DMS79 treated with DMSO at 0.1 percent for 48 hours (cell line): Measurements from ENCODE around the gene CD276.
A peak's percentile ranks its signal among the peaks of the same experiment; 100 is the strongest.

Source experiments
- DNase-seq: peaks from one replicate; lab custom pipeline; 2025; lab: John Stamatoyannopoulos, UW

The CD276 gene

GRCh38 chr15:73747847-73748590, 63.8 kb downstream of the CD276 start:
- DNase-seq = no peak

DNA sequence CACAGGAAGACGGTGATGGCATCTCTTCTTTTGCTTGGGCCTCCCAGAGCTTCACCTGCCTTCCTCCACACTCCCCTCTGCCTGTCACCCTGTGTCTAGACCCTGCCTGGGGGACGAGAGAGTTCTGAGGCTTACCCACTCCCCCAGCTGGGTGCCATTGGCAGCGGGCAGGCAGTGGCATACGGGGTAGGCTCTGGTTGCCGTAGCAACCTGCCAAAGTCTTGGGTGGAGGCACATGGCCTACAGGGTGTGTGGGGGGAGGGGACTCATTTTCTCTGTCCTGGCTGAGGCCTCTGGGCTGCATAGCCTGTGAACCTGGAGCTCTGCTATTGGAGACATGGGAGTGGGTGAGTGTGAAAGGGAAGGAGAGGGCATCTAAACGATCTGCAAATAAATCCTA, 64.5 kb downstream of the CD276 start:
- no peak for DNase-seq

DNA sequence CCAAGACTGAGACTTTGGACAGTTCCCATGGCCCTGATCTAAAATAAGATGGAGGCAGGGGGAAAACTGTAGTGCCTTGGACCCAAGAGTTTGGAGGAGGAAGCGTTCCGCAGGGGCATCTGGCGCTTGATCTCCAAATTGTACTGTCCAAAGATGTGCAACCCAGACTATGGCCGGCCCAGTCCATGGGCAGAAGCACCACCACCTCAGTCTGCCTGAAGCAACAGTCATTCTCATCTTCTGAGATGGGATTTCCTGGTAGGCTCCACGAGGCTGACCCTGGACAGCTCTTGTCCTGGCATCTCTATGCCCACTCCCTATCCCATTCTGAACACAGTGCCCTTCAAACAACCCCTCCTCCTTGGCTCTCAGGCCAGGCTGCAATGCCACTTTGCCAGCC, 65.3 kb downstream of the CD276 start:
- DNase-seq = no peak

DNA sequence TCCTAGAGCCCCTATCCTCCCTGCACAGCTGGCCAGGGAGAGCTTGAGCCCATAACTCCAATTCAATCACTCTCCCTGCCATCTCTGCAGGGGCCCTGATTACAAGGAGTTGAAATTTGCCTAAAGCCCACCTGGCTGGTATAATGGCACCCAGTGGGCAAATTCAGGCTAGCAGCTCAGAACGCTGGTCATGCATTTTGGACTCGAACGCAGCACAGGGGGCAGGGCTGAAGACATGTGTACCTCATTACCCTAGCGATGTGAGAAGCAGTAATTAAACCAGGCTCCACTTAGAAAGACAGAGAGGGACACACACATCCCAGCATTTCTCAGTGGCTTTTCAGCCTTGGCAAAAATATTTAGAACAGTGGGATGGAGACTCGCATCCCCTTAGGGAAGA, 65.8 kb downstream of the CD276 start:
- no peak for DNase-seq

- DNase-seq = no peak
These were observed 66.3 kb downstream of the CD276 start for GRCh38 chr15:73750438-73750837.

DNA sequence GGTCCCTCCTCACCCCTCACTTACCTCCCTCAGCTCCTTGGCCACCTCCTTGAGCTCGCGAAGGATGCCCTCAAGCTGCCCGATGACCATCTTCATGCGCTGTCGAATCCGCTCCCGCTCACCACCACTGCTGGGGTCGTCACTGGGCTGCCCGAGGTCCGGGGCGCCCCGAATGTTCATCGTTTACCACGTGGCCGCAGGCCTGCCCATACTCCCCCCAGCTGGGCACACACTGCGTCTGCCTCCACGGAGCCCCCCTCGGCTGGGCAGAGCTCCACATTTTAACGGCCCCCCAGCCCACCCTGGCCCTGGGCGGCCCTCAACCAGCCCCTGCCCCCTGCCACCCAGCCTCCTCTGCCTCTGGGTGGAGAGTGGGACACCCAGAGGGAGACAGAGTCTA, 66.8 kb downstream of the CD276 start:
- no peak for DNase-seq

GRCh38 chr15:73751511-73751898, 67.3 kb downstream of the CD276 start:
- DNase-seq = no peak

DNA sequence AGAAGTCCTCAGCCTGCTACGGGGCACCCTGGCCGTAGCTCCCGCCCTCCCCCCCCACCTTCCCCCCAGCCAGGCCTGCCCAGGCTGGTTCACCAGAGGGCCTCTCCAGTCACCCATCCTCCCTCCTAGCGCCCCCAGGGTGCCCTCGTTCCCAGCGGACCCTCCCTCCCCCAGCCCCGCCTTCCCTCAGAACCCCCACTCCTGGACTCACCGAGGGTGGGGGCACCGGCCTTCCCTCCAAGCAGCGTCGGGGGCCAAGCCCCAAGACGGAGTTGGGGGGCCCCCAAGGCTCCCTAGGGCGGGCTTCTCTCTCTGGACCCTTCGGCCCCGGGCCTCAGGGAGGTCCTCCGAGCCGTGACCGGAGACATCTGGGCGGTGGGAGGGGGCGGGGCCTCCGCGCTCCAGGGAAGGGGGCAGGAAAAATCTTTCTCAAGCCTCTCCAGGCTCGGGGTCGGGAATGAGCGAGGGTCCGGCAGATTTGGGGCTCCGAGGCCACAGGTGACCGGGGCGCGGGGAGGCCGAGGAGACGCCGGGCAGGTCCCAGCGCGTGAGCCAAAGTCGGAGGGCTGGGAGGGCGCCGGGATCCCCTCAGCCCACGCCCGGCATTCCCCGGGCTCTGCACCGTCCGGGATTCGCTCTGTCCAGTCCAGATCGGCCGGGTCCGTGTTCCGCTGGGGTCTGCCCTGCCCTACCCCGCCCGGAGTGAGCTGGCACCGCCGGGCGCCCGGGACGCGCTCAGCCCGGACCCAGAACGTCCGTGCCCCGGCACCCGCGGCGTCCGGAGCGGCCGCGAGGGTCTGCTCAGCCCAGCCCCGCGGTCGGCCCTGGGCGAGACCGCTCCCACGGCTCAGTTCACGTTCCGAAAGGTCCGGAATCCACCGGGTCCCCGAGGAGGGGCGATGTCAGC, 68.0 kb downstream of the CD276 start:
- no peak for DNase-seq

GRCh38 chr15:73752806-73753193, 68.6 kb downstream of the CD276 start:
- no peak for DNase-seq

GRCh38 chr15:73753250-73754130, 69.3 kb downstream of the CD276 start, which contains the start of gene INSYN1:
TSS of gene INSYN1 (minus strand) at chr15:73753351. CDS start at chr15:73751130, 2,221 bp downstream.
- no peak for DNase-seq

- no peak for DNase-seq
These were observed 70.3 kb downstream of the CD276 start for GRCh38 chr15:73754461-73754860.

DNA sequence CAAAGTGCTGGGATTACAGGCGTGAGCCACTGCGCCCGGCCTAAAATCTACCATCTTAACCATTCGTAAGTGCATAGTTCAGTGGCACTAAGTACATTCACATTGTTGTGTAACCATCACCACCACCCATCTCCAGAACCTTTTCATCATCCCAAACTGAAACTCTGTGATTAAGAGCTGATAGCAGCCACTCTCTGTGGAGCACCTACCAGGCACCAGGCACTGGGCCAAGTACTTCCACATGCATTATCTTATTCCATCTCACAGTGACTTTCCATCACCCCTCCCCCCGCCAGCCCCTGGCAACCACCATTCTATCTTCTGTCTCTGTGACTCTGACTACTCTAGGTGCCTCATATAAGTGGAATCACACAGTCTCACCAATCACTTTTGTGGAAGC, 71.3 kb downstream of the CD276 start:
- peak; percentile 20 for DNase-seq

- no peak for DNase-seq
These were observed 71.8 kb downstream of the CD276 start for GRCh38 chr15:73755946-73756345.

DNA sequence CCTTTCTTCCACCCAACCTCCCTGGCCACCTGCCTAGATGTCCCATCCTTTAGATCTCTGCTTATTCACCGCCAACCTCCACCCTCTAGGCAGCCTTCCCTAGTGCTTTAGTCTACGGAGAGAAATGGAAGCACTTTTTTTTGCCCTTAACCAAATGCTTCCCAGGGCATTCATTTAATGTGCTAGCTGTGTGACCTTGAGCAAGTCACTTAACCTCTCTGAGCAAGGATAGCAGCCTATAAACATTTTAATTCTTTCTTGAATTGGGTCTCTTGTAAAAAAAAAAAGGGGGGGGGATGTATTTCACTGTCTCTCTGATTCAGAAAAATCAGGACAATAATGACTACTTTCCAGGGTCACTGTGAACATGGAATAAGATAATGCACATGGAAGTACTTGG, 72.2 kb downstream of the CD276 start:
- DNase-seq = no peak

GRCh38 chr15:73756947-73757513, 72.8 kb downstream of the CD276 start:
- no peak for DNase-seq

- DNase-seq = no peak
These were observed 73.4 kb downstream of the CD276 start for GRCh38 chr15:73757571-73757970.

DNA sequence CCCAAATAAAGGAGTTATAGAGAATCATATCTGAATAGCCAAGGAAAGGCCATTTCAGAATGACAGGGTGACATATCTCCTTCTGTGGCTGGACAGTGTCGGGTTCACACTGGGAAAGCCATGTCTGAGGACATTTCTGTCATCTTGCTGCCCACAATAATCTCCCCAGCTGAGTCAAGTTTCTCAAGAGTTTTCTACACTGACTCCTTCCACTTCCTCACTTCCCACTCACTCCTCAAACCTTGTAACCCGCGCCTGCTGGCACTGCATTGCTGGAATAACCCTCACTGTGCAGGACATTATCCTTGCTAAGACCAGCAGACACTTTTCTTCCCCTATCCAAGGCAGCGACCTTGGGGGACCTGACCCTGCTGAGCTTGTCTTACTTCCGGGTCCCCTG, 74.3 kb downstream of the CD276 start:
- DNase-seq = no peak

DNA sequence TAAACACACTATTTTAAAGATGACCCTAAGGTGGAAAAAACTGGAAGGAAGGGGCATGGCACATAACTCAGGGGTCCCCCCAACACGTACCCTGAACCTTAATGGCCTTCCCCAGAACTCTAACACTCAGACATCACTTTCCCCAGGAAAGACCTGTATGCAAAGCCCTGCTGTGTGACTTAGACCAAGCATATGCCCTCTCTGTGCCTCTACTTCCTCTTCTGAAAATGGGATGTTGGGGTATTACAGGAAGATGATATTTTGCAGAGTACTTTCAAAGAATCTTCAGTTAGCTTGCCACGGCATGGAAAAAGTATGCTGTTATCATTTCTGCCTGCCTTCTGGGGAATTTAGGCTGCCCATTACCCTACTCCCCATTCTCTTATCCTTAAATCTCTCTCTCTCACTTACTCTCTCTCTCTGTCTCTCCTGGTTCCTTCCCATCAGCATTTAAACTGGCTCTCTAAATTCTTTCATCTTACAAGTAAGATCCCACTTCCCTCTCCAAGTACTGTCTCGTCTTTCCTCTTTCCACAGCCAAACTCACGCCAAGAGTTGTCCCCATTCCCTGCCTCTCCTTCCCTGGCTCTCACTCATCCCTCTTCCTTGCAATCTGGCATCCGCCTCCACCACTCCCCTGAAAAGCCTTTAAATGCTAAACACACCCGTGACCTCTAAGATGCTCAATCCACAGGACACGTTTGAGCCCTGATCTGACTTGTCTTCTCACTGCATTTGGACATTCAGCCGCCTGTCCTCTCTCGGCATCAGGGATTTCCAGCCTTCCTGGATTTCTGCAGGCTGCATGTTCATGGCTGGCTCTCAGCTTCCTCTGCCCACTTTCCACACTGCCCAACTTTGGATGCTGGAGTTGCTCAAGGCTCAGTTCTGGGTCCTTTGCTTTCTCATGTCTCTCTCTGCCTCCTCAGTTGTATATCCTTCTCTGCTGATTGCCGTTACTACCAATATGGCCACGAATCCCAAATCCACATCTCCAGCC, 76.4 kb downstream of the CD276 start:
- DNase-seq = no peak

GRCh38 chr15:73763931-73764330, 79.7 kb downstream of the CD276 start:
- no peak for DNase-seq
